ENCODE measurements around the gene TGFB1I1.

The TGFB1I1 gene

GRCh38 chr16:31451201-31451600 is 20.8 kb upstream of the TGFB1I1 start:
- FAIRE-seq (no peak), DNase-seq (ENCODE audit: insufficient read length, low spot score) (no peak)
- TF ChIP-seq POLR2A (IDR thresholded peaks at IDR 0.05; ENCODE audit: low read depth, low read length) (no peak), TAF1 (IDR thresholded peaks at IDR 0.05; ENCODE audit: low read depth, low read length) (no peak), POU2F2 (IDR thresholded peaks at IDR 0.05; ENCODE audit: low read depth, low read length) (no peak), POLR2AphosphoS5 (IDR thresholded peaks at IDR 0.05; ENCODE audit: low read depth, low read length) (no peak), PAX5 (IDR thresholded peaks at IDR 0.05; ENCODE audit: insufficient read depth, low read length, severe bottlenecking) (no peak), SPI1 (IDR thresholded peaks at IDR 0.05; ENCODE audit: low read depth, low read length) (no peak)

GRCh38 chr16:31451681-31452351 is 20.1 kb upstream of the TGFB1I1 start:
- TF ChIP-seq POLR2AphosphoS5 (IDR thresholded peaks at IDR 0.05; ENCODE audit: low read depth, low read length) = no peak
- TF ChIP-seq POU2F2 (IDR thresholded peaks at IDR 0.05; ENCODE audit: low read depth, low read length) = no peak
- no peak for TF ChIP-seq TAF1 (IDR thresholded peaks at IDR 0.05; ENCODE audit: low read depth, low read length)
- TF ChIP-seq POLR2A (IDR thresholded peaks at IDR 0.05; ENCODE audit: low read depth, low read length) = no peak
- TF ChIP-seq PAX5 (IDR thresholded peaks at IDR 0.05; ENCODE audit: insufficient read depth, low read length, severe bottlenecking) = no peak
- no peak for TF ChIP-seq SPI1 (IDR thresholded peaks at IDR 0.05; ENCODE audit: low read depth, low read length)
- no peak for DNase-seq (ENCODE audit: insufficient read length, low spot score)
- FAIRE-seq = no peak

- no peak for TF ChIP-seq POU2F2 (IDR thresholded peaks at IDR 0.05; ENCODE audit: low read depth, low read length)
- TF ChIP-seq SPI1 (IDR thresholded peaks at IDR 0.05; ENCODE audit: low read depth, low read length) = no peak
- no peak for TF ChIP-seq POLR2AphosphoS5 (IDR thresholded peaks at IDR 0.05; ENCODE audit: low read depth, low read length)
- TF ChIP-seq PAX5 (IDR thresholded peaks at IDR 0.05; ENCODE audit: insufficient read depth, low read length, severe bottlenecking) = no peak
- TF ChIP-seq TAF1 (IDR thresholded peaks at IDR 0.05; ENCODE audit: low read depth, low read length) = no peak
- no peak for TF ChIP-seq POLR2A (IDR thresholded peaks at IDR 0.05; ENCODE audit: low read depth, low read length)
- FAIRE-seq = no peak
- DNase-seq (ENCODE audit: insufficient read length, low spot score) = no peak
Measured at GRCh38 chr16:31452631-31453106, 19.3 kb upstream of the TGFB1I1 start.

- FAIRE-seq (no peak), DNase-seq (ENCODE audit: insufficient read length, low spot score) (no peak)
- TF ChIP-seq POLR2A (IDR thresholded peaks at IDR 0.05; ENCODE audit: low read depth, low read length) (no peak), POLR2AphosphoS5 (IDR thresholded peaks at IDR 0.05; ENCODE audit: low read depth, low read length) (no peak), PAX5 (IDR thresholded peaks at IDR 0.05; ENCODE audit: insufficient read depth, low read length, severe bottlenecking) (no peak), SPI1 (IDR thresholded peaks at IDR 0.05; ENCODE audit: low read depth, low read length) (no peak), POU2F2 (IDR thresholded peaks at IDR 0.05; ENCODE audit: low read depth, low read length) (no peak), TAF1 (IDR thresholded peaks at IDR 0.05; ENCODE audit: low read depth, low read length) (no peak)
Measured at GRCh38 chr16:31453255-31454204, 18.4 kb upstream of the TGFB1I1 start.

GRCh38 chr16:31455601-31456314 is 16.2 kb upstream of the TGFB1I1 start:
- no peak for FAIRE-seq
- TF ChIP-seq POLR2AphosphoS5 (IDR thresholded peaks at IDR 0.05; ENCODE audit: low read depth, low read length) (no peak), PAX5 (IDR thresholded peaks at IDR 0.05; ENCODE audit: insufficient read depth, low read length, severe bottlenecking) (no peak), POU2F2 (IDR thresholded peaks at IDR 0.05; ENCODE audit: low read depth, low read length) (no peak), POLR2A (IDR thresholded peaks at IDR 0.05; ENCODE audit: low read depth, low read length) (no peak), TAF1 (IDR thresholded peaks at IDR 0.05; ENCODE audit: low read depth, low read length) (no peak), SPI1 (IDR thresholded peaks at IDR 0.05; ENCODE audit: low read depth, low read length) (no peak)
- DNase-seq (ENCODE audit: insufficient read length, low spot score) = no peak

- TF ChIP-seq POLR2AphosphoS5 (IDR thresholded peaks at IDR 0.05; ENCODE audit: low read depth, low read length) (no peak), PAX5 (IDR thresholded peaks at IDR 0.05; ENCODE audit: insufficient read depth, low read length, severe bottlenecking) (no peak), SPI1 (IDR thresholded peaks at IDR 0.05; ENCODE audit: low read depth, low read length) (no peak), POU2F2 (IDR thresholded peaks at IDR 0.05; ENCODE audit: low read depth, low read length) (no peak), TAF1 (IDR thresholded peaks at IDR 0.05; ENCODE audit: low read depth, low read length) (no peak), POLR2A (IDR thresholded peaks at IDR 0.05; ENCODE audit: low read depth, low read length) (no peak)
- no peak for FAIRE-seq
- no peak for DNase-seq (ENCODE audit: insufficient read length, low spot score)
Measured at GRCh38 chr16:31456988-31457360, 15.0 kb upstream of the TGFB1I1 start.

- TF ChIP-seq POU2F2 (IDR thresholded peaks at IDR 0.05; ENCODE audit: low read depth, low read length) = peak; percentile 71
- no peak for TF ChIP-seq PAX5 (IDR thresholded peaks at IDR 0.05; ENCODE audit: insufficient read depth, low read length, severe bottlenecking)
- peak; percentile 69 for TF ChIP-seq TAF1 (IDR thresholded peaks at IDR 0.05; ENCODE audit: low read depth, low read length)
- TF ChIP-seq SPI1 (IDR thresholded peaks at IDR 0.05; ENCODE audit: low read depth, low read length) = no peak
- TF ChIP-seq POLR2A (IDR thresholded peaks at IDR 0.05; ENCODE audit: low read depth, low read length) = peak; percentile 42; the same call in 1 of the 2 replicates
- no peak; the same call in 1 of the 2 replicates for TF ChIP-seq POLR2AphosphoS5 (IDR thresholded peaks at IDR 0.05; ENCODE audit: low read depth, low read length)
- FAIRE-seq = peak; percentile 51
- peak; percentile 59 for DNase-seq (ENCODE audit: insufficient read length, low spot score)
Measured at GRCh38 chr16:31458073-31458843, 13.7 kb upstream of the TGFB1I1 start.

Measured in GM12891 (cell line).